Body of pancreas (tissue), 4 donors: ENCODE measurements around the gene MED12L.

Experiments
- POLR2A ChIP-seq, 3 donors: fragments of 450-650 bp; IDR thresholded peaks; one replicate each; pipeline ENCODE4 v1.6.1; 2016; ENCODE audit warnings: antibody characterized with exemption in 3 of 3, mild to moderate bottlenecking in 2 of 3
- TF ChIP-seq, protein P1 (sequence below), 7 experiments: fragments of 450-650 bp in 4 of 7; fragments of 200-600 bp in 3 of 7; sonication (generic) in 3 of 7; IDR thresholded peaks; one replicate each; pipeline ENCODE4 v1.5.1; 2016 to 2019; ENCODE audit warnings: antibody characterized with exemption in 7 of 7

GRCh38 chr3:151044706-151045105, 40.8 kb upstream of the MED12L start:
- no peak for TF ChIP-seq POLR2A (IDR thresholded peaks at IDR 0.05)
- TF ChIP-seq, protein P1, sequence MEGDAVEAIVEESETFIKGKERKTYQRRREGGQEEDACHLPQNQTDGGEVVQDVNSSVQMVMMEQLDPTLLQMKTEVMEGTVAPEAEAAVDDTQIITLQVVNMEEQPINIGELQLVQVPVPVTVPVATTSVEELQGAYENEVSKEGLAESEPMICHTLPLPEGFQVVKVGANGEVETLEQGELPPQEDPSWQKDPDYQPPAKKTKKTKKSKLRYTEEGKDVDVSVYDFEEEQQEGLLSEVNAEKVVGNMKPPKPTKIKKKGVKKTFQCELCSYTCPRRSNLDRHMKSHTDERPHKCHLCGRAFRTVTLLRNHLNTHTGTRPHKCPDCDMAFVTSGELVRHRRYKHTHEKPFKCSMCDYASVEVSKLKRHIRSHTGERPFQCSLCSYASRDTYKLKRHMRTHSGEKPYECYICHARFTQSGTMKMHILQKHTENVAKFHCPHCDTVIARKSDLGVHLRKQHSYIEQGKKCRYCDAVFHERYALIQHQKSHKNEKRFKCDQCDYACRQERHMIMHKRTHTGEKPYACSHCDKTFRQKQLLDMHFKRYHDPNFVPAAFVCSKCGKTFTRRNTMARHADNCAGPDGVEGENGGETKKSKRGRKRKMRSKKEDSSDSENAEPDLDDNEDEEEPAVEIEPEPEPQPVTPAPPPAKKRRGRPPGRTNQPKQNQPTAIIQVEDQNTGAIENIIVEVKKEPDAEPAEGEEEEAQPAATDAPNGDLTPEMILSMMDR (IDR thresholded peaks at IDR 0.05), result no peak
